Testis (tissue), 2 donors: ENCODE results near the gene SLC18A2.

Experiments
- CTCF ChIP-seq, 3 experiments: fragments of 450-650 bp in 2 of 3; fragments of 200-600 bp in 1 of 3; sonication (generic) in 1 of 3; IDR thresholded peaks; one replicate each; pipeline ENCODE4 v1.5.1; 2016 to 2019; ENCODE audit warnings: antibody characterized with exemption in 3 of 3, mild to moderate bottlenecking in 2 of 3, moderate library complexity in 1 of 3
- POLR2A ChIP-seq: fragments of 450-650 bp; IDR thresholded peaks from one replicate; pipeline ENCODE4 v1.6.1; 2017; ENCODE audit warnings: antibody characterized with exemption, mild to moderate bottlenecking, moderate library complexity

GRCh38 chr10:117306674-117307073 is 65.8 kb downstream of the SLC18A2 start:
- TF ChIP-seq CTCF (IDR thresholded peaks at IDR 0.05) (no peak), POLR2A (no peak)
